GM19035 (cell line): ENCODE measurements around the gene PSMG3.

Source experiments
- ATAC-seq: cut with Tn5 transposase; IDR thresholded peaks from one replicate; pipeline ENCODE4 v1.9.1; 2021; ENCODE audit not compliant: unreplicated experiment

PSMG3 gene

GRCh38 chr7:1559626-1560590 is 9.9 kb downstream of the PSMG3 start:
- no peak for ATAC-seq

GRCh38 chr7:1558841-1559625 is 10.8 kb downstream of the PSMG3 start:
- no peak for ATAC-seq

- no peak for ATAC-seq
Measured at GRCh38 chr7:1558181-1558811, 11.5 kb downstream of the PSMG3 start.

- ATAC-seq, result no peak
Measured at GRCh38 chr7:1557771-1558170, 12.1 kb downstream of the PSMG3 start.

- no peak for ATAC-seq
Measured at GRCh38 chr7:1557006-1557405, 12.8 kb downstream of the PSMG3 start.

GRCh38 chr7:1555813-1556543 is 13.9 kb downstream of the PSMG3 start, which contains the start of gene TMEM184A:
Gene TMEM184A, minus strand, starts transcription at chr7:1556205. Its CDS starts 721 bp downstream, at chr7:1555484.
- ATAC-seq, result no peak

GRCh38 chr7:1555046-1555812 is 14.6 kb downstream of the PSMG3 start:
- ATAC-seq, result no peak

- ATAC-seq, result no peak
Measured at GRCh38 chr7:1554333-1555045, 15.3 kb downstream of the PSMG3 start.

GRCh38 chr7:1553512-1554210 is 16.2 kb downstream of the PSMG3 start:
- no peak for ATAC-seq

- ATAC-seq, result no peak
Measured at GRCh38 chr7:1552200-1552599, 17.6 kb downstream of the PSMG3 start.

GRCh38 chr7:1550846-1551155 is 19.0 kb downstream of the PSMG3 start:
- ATAC-seq, result no peak

GRCh38 chr7:1550005-1550845 is 19.6 kb downstream of the PSMG3 start:
- no peak for ATAC-seq

GRCh38 chr7:1549357-1550004 is 20.4 kb downstream of the PSMG3 start:
- no peak for ATAC-seq

- ATAC-seq, result no peak
Measured at GRCh38 chr7:1548944-1549343, 20.9 kb downstream of the PSMG3 start.

GRCh38 chr7:1548438-1548831 is 21.4 kb downstream of the PSMG3 start:
- ATAC-seq, result no peak

GRCh38 chr7:1547777-1548437 is 21.9 kb downstream of the PSMG3 start:
- ATAC-seq, result no peak
